ENCODE data around the gene ATP6V0E1.

- no peak for TF ChIP-seq CTCF (IDR thresholded peaks at IDR 0.05)
- no peak for TF ChIP-seq POLR2A (IDR thresholded peaks at IDR 0.05)
Observed at GRCh38 chr5:172958331-172959046, 25.1 kb upstream of the ATP6V0E1 start.

All from testis (tissue), 2 donors.